Keratinocyte (primary cell): ENCODE measurements around the gene FANCC. TPM values are rescaled to one million over a fixed set of nuclear protein-coding genes. Genes with fewer than 3 reads are reported as not detected.
"Not testable (repeated sequence)": the region's sequence is repeated elsewhere in the genome, so short reads cannot be mapped to it uniquely, and the experiment has no call there.

ENCODE experiments used
- DNase-seq: peaks from one replicate; pipeline ENCODE4 v3.0.0-alpha.2; 2011; ENCODE audit warnings: low read depth, missing footprints, low spot score
- FAIRE-seq: peaks from 2 replicates; lab custom pipeline; 2011; peaks lifted over from hg19 to GRCh38; lab: Jason Lieb, UNC
- H2AFZ ChIP-seq: 2 replicates; pipeline ENCODE4 v1.6.0; 2012; ENCODE audit warnings: low read length, control low read depth, inconsistent platforms; ENCODE audit not compliant: control insufficient read depth
- H3K27ac ChIP-seq: 2 replicates; pipeline ENCODE4 v1.5.1; 2011; ENCODE audit warnings: low read length; ENCODE audit not compliant: control insufficient read depth, insufficient read depth
- H3K27me3 ChIP-seq: 3 replicates; pipeline ENCODE4 v1.6.0; 2011; ENCODE audit warnings: low read length; ENCODE audit not compliant: control insufficient read depth, insufficient read depth; ENCODE audit errors: extremely low read depth
- H3K36me3 ChIP-seq, 2 experiments: 2 replicates in 1 of 2; 3 replicates in 1 of 2; pipeline ENCODE4 v1.5.1; 2011; ENCODE audit warnings: low read length in 2 of 2, mild to moderate bottlenecking in 1 of 2; ENCODE audit not compliant: control insufficient read depth in 2 of 2, insufficient read depth in 2 of 2; ENCODE audit errors: extremely low read depth in 1 of 2
- H3K4me1 ChIP-seq: 3 replicates; pipeline ENCODE4 v1.5.1; 2011; ENCODE audit warnings: low read length; ENCODE audit not compliant: control insufficient read depth, insufficient read depth; ENCODE audit errors: extremely low read depth
- H3K4me2 ChIP-seq: 3 replicates; pipeline ENCODE4 v1.6.0; 2011; ENCODE audit warnings: low read depth, low read length; ENCODE audit not compliant: control insufficient read depth, insufficient read depth; ENCODE audit errors: extremely low read depth
- H3K4me3 ChIP-seq, 3 experiments: fragments of 200-600 bp in 1 of 3; sonication (generic) in 1 of 3; 2 replicates in 2 of 3; 3 replicates in 1 of 3; pipeline ENCODE4 v1.5.1; 2011 to 2016; ENCODE audit warnings: low read length in 3 of 3, mild to moderate bottlenecking in 3 of 3, control low read depth in 2 of 3, inconsistent platforms in 1 of 3, low read depth in 1 of 3, mixed read lengths in 1 of 3, mixed run types in 1 of 3, moderate library complexity in 1 of 3; ENCODE audit not compliant: control insufficient read depth in 2 of 3, insufficient read depth in 2 of 3; ENCODE audit errors: extremely low read depth in 1 of 3
- H3K79me2 ChIP-seq: 2 replicates; pipeline ENCODE4 v1.6.0; 2012; ENCODE audit warnings: low read length; ENCODE audit not compliant: control insufficient read depth, insufficient read depth
- H3K9ac ChIP-seq: 3 replicates; pipeline ENCODE4 v1.6.0; 2011; ENCODE audit warnings: low read length; ENCODE audit not compliant: control insufficient read depth, insufficient read depth; ENCODE audit errors: extremely low read depth
- H3K9me1 ChIP-seq: 3 replicates; pipeline ENCODE4 v1.6.0; 2011; ENCODE audit warnings: low read length; ENCODE audit not compliant: control insufficient read depth, insufficient read depth; ENCODE audit errors: extremely low read depth
- H3K9me3 ChIP-seq: 2 replicates; pipeline ENCODE4 v1.5.1; 2012; ENCODE audit warnings: low read depth, low read length; ENCODE audit not compliant: control insufficient read depth
- H4K20me1 ChIP-seq: 3 replicates; pipeline ENCODE4 v1.6.0; 2011; ENCODE audit warnings: low read length; ENCODE audit not compliant: control insufficient read depth, insufficient read depth; ENCODE audit errors: extremely low read depth
- CTCF ChIP-seq, 3 experiments: IDR thresholded peaks in 1 of 3; conservative IDR thresholded peaks in 1 of 3; optimal IDR thresholded peaks in 1 of 3; 2 replicates in 2 of 3; 3 replicates in 1 of 3; pipeline versions ENCODE3 to v1.5.1; 2011; ENCODE audit warnings: low read length in 3 of 3, mild to moderate bottlenecking in 3 of 3, moderate library complexity in 2 of 3, control low read depth in 1 of 3, inconsistent platforms in 1 of 3; ENCODE audit not compliant: insufficient read depth in 2 of 3; ENCODE audit errors: extremely low read depth in 1 of 3
- EZH2 ChIP-seq: IDR thresholded peaks from one replicate; pipeline ENCODE4 v1.6.1; 2012; ENCODE audit warnings: inconsistent platforms, mild to moderate bottlenecking, low read length, moderate library complexity
- dilution Hi-C: fragments of 300-500 bp; cut with MboI; formaldehyde crosslinking; loops from one replicate; pipeline ENCODE4 v1.7.0; 2020; ENCODE audit warnings: low sequenced_read_pairs; ENCODE audit not compliant: extremely low pct_ligation_motif_present
- polyA plus RNA-seq, 5 experiments: library from polyadenylated mRNA; depleted of rRNA in 3 of 5; stranded (reverse) in 3 of 5; stranded (forward) in 1 of 5; unstranded in 1 of 5; fragments of >200 nt; gene quantifications; 1 replicate in 1 of 5; 2 replicates in 3 of 5; 3 replicates in 1 of 5; pipeline versions ENCODE4 v1.2.1 to v1.2.3, GENCODE V29; 2011 to 2012; ENCODE audit warnings: missing spikeins in 2 of 5, low read depth in 1 of 5, low replicate concordance in 1 of 5

FANCC gene
- polyA plus RNA-seq, 1 donor (not counting 4 experiments of a cell fraction or from before 2014, with no cell fraction given), result 8.3 TPM

- no peaks in the 10 kb centered on the region for H3K27me3 ChIP-seq
- H3K79me2 ChIP-seq, result no peaks in the 10 kb centered on the region
- H2AFZ ChIP-seq, result no peak overlapping the region
- no peak overlapping the region for H3K4me3 ChIP-seq
- H3K4me2 ChIP-seq, result no peak overlapping the region
- H3K4me1 ChIP-seq, result no peaks in the 10 kb centered on the region
- dilution Hi-C loops, result no loop called here
- no peak for TF ChIP-seq EZH2
- TF ChIP-seq CTCF (optimal IDR thresholded peaks at IDR 0.05 in 1 of 3, IDR thresholded peaks at IDR 0.05 in 1 of 3, conservative IDR thresholded peaks at IDR 0.05 in 1 of 3; ENCODE audit: extremely low read depth in 1 of 3, insufficient read depth in 2 of 3, low read length in 3 of 3), result no peak
- FAIRE-seq (no peak), DNase-seq (no peak)
- no peaks in the 10 kb centered on the region for H3K36me3 ChIP-seq
- H3K9me1 ChIP-seq, result no peaks in the 10 kb centered on the region
- no peaks in the 10 kb centered on the region for H4K20me1 ChIP-seq
- no peaks in the 10 kb centered on the region for H3K9me3 ChIP-seq
- H3K27ac ChIP-seq, result no peak overlapping the region
- no peak overlapping the region for H3K9ac ChIP-seq
These were observed 92.3 kb downstream of the FANCC start for GRCh38 chr9:95225076-95225725.

DNA sequence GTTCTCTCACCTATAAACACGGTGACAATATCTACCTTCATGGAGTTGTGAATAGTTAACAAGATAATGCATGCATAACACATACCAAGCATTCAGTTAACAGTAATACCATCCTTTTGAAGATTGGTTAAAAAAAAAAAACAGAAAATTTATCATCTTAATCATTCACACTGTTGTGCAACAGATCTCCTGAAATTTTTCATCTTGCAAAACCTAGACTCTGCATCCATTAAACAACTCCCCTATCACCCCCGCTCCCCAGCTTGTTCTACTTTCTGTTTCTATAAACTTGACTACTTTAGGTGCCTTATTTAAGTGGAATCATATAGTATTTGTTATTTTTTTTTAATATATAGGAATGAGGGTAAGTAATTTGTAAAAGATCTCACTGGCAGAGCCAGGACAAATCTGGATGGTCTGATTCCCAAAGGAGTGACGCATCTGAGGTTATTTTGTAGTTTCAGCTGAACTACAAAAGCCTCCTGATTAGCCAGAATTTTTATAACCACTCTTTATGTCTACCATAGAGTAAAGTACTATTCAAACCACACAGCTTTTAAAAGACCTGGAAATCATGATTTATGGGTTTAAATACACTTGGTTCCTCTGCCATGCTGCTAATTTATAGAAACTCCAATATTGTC is 93.0 kb downstream of the FANCC start:
- no peak overlapping the region for H3K4me2 ChIP-seq
- no peak for TF ChIP-seq EZH2
- no peak for TF ChIP-seq CTCF (optimal IDR thresholded peaks at IDR 0.05 in 1 of 3, IDR thresholded peaks at IDR 0.05 in 1 of 3, conservative IDR thresholded peaks at IDR 0.05 in 1 of 3; ENCODE audit: extremely low read depth in 1 of 3, insufficient read depth in 2 of 3, low read length in 3 of 3)
- FAIRE-seq (no peak), DNase-seq (no peak)
- no peaks in the 10 kb centered on the region for H4K20me1 ChIP-seq
- H3K36me3 ChIP-seq, result no peaks in the 10 kb centered on the region
- no peaks in the 10 kb centered on the region for H3K27me3 ChIP-seq
- H3K27ac ChIP-seq, result no peak overlapping the region
- dilution Hi-C loops, result no loop called here
- H3K9me1 ChIP-seq, result no peaks in the 10 kb centered on the region
- H3K9ac ChIP-seq, result no peak overlapping the region
- no peaks in the 10 kb centered on the region for H3K9me3 ChIP-seq
- H3K4me1 ChIP-seq, result no peaks in the 10 kb centered on the region
- H3K79me2 ChIP-seq, result no peaks in the 10 kb centered on the region
- no peak overlapping the region for H3K4me3 ChIP-seq
- H2AFZ ChIP-seq, result no peak overlapping the region

- FAIRE-seq, H3K9me1 ChIP-seq, H3K9ac ChIP-seq, dilution Hi-C loops, H3K4me2 ChIP-seq, DNase-seq, H2AFZ ChIP-seq, H3K4me1 ChIP-seq, H3K79me2 ChIP-seq, H3K4me3 ChIP-seq, H3K27me3 ChIP-seq, H3K9me3 ChIP-seq, H4K20me1 ChIP-seq, H3K36me3 ChIP-seq, H3K27ac ChIP-seq: not testable (repeated sequence)
These were observed 97.2 kb downstream of the FANCC start for GRCh38 chr9:95220352-95220751.
